CD4-positive, alpha-beta T cell treated with Interleukin-15 for 1 hour (primary cell): ENCODE measurements around the gene ROPN1.
"Not testable (repeated sequence)": the region's sequence is repeated elsewhere in the genome, so short reads cannot be mapped to it uniquely, and the experiment has no call there.

Experiments
- DNase-seq: peaks from one replicate; pipeline ENCODE4 v3.0.0-alpha.2; 2020

Gene ROPN1

DNA sequence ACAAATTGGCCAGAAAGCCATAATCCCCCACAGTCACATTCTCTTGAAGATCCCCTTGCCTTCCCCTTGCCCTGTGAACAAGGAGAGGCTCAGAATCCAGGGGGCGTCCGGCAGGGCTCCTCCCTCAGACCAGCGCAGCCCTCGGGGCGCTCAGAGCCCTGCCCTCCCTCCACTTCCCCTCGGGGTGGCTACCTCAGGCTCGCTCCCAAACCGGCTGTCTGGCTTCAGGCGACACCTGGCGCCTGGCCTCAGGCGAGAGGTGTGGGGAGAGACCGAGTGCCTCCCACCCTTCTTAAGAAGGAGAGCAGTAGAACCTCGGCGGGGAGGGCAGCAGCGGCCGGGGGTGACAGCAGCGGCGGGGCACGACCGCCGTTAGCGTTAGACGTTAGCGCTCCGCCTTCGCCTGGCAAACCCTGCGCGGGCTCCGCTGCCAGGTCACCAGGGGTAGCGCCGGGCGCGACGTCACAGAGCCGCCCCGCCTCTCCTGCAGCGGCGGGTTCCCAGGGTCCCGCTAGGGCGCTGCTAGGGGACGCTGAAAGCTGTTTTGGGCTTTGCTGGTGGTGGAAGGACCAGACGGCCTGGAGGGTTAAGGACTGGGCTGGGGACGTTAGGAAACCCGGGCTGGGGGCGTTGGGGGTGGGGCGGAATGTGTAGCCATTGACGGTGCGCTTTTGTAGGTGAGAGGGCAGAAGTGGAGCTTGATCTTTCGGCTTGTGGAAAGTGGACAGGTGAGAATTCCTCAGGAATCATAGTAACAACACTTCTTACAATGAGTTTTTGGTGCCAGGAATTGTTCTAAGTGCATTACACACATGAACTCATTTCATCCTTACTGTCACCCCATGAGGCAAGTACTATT, at the start of gene ROPN1:
ROPN1 (minus strand) TSS at position 395 of the 859 bp plus-strand sequence. CDS start 11,643 bp downstream, outside the sequence.
- DNase-seq, result not testable (repeated sequence)

DNA sequence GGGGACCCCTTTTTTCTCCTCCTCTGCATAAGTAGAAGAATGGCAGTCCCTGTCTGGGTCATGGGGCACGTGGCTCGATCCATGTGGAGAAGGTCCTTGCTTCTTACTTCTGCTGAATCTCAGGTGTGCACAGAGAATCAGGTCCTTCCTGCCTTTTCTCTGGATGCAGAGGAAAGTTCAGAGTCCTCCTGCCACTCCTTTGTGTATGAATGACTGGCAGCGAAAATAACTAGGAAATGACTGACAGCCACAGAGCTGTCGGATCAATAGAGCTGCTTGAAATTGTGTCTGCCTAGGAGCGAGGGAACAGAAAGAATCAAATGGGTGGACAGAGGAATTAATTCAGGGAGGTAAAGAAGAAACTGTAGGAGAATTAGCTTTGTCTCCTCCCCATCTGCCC, 49.6 kb upstream of the ROPN1 start:
- no peak for DNase-seq

DNA sequence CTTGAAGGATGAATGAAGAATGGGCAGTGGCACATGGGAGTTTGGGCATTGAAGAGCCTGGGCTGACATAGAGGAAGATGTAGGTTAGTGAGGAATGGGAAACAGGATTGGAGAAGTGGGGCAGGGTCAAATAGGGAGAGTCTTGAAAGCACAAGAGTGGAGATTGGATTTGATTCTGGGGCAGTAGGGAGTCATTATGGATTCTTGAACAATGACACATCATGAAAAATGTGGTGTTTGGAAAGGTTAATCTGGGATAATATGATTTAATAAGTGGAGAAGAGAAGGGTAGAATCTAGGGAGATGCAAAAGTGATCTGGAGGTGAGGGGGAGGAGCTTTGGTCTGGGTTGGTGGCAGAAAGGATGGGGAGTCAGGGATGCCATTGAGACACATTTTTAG, 45.4 kb upstream of the ROPN1 start:
- no peak for DNase-seq

DNA sequence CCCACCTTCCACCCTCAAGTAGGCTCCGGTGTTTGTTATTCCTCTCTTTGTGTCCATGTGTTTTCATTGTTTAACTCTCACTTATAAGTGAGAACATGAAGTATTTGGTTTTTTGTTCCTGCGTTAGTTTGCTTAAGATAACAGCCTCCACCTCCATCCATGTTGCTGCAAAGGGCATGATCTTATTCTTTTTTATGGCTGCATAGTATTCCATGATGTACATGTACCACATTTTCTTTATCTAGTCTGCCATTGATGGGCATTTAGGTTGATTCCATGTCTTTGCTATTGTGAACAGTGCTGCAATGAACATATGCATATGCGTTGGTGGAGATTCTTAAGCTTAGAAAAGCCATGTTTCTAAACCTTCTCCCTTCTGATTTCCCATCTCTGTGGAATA, 44.3 kb upstream of the ROPN1 start:
- DNase-seq, result not testable (repeated sequence)

- DNase-seq, result no peak
Observed at GRCh38 chr3:124035463-124036121, 43.7 kb upstream of the ROPN1 start.

DNA sequence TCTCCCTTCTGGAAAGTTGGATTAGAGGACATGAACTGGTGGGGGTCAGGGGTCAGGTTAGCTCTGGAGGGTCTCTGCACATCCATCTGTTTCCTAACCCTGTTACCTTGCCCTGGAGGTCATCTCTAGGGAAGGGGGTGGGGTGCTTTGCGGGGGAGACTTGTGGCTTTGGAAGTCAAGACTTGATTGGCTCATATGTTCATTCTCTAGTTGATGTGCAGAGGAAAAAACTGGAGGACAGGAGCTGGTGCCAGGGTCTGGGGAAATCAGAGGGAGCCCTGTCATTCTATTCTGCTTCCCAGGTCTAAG, 42.9 kb upstream of the ROPN1 start:
- no peak for DNase-seq

GRCh38 chr3:124034016-124034843, 42.3 kb upstream of the ROPN1 start:
- DNase-seq, result no peak

GRCh38 chr3:124033360-124034015, 41.6 kb upstream of the ROPN1 start, which contains the start of gene KALRN:
Gene KALRN (plus strand): TSS chr3:124033369.
- no peak for DNase-seq

GRCh38 chr3:124032881-124033359, 41.0 kb upstream of the ROPN1 start:
- DNase-seq, result peak; percentile 37

GRCh38 chr3:124032311-124032880, 40.5 kb upstream of the ROPN1 start:
- DNase-seq, result no peak

DNA sequence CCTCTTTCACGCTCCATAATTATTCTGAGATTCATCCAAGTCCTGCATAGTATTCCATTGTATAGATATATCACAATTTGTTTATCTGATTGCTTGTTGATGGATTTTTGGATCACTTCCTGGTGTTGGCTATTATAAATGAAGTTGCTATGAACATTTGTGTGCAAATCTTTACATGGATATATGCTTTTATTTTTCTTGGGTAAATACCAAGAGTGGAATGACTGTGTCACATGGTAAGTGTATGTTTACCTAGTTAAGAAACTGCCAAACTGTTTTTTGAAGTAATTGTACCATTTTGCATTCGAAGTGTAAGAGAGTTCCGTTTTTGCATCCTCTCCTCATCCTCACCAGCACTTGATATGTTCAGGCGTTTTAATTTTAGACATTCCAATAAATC, 34.6 kb upstream of the ROPN1 start:
- DNase-seq, result no peak

DNA sequence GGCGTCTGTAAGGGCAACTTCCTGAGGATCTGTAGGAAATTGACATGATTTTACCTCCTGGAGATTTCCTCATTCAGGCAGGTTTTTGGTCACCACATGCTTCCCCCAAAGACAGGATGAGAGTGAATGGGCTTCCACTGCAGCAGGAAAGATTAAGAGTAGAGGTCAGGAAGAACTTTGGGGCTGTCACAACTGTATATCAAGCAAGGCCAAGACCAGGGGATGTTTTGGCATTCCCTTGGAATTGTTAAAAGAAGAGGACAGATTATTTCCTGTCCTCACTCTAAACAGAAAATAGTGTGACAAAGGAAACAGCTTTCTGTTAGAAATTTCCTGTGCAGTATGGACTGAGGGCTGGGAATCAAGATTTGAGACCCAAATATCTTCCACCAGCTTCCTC, 31.6 kb upstream of the ROPN1 start:
- DNase-seq, result not testable (repeated sequence)

- DNase-seq, result no peak
Observed at GRCh38 chr3:124019291-124019690, 27.4 kb upstream of the ROPN1 start.

GRCh38 chr3:124017502-124017901, 25.6 kb upstream of the ROPN1 start:
- not testable (repeated sequence) for DNase-seq

DNA sequence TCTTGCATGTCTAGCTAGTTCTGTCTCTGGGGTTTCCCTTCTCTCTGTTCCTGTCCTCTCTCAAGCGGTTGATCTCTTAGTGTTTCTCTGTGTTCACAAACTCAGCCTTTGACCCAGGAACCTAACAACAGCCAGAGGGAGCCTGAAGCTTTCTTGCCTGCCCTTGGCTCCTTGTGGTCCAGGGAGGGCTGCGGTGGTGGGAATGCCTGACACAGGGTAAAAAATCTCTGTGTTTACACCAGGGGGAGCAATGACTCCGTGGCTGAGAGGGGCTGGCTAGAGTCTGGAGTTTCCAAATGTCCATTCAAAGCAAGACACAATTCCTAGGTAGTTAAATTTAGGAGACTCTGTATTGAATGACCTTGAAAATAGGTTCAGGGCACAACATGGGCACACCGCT, 24.6 kb upstream of the ROPN1 start:
- DNase-seq, result not testable (repeated sequence)

DNA sequence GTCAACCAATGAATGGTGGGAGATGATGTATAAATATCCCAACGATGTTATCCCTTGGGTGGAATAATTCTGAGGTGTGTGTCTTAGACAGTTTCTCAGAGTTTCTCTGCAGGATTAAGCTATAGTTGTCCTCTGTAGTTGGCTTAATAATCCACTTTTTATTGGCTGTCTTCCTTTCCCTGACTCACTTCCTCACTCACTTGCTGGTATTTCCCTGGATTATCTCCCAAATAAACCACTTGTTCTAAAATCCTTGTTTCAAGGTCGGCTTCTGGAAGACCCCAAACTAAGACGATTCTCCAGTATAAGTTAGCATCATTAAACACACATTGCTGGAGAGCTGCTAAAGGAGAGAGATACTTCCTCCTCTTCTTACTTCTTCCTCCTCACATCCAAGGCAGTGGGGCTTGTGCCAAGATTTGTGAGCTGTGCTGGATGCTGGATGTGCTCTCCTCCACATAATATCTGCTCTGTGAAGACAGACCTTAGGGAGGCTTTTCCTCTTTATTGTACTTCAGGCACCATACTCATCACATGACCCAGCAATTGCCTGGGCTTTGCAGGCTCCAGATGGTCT, 22.5 kb upstream of the ROPN1 start:
- no peak for DNase-seq

GRCh38 chr3:124008321-124008720, 16.4 kb upstream of the ROPN1 start:
- not testable (repeated sequence) for DNase-seq

DNA sequence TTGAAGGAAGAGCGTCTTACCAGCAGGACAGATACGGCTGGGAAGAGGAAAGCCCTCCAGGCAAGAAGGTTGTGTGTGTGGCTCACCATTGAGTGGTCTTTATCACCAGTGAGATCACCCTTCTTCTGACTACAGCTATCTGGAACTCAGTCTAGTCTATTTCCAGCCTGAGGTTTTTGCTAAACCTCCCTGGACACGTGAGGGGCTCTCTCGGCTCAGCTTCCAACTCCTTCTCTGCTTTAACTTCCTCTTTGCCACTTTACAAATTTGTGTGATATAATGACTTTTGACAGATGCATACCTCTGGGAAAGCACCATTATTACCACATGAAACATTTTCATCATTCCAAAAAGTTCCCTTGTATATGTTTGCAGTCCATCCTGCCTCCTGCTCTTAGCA, 15.3 kb upstream of the ROPN1 start:
- no peak for DNase-seq

GRCh38 chr3:124002405-124003079, 10.6 kb upstream of the ROPN1 start:
- DNase-seq, result not testable (repeated sequence)

DNA sequence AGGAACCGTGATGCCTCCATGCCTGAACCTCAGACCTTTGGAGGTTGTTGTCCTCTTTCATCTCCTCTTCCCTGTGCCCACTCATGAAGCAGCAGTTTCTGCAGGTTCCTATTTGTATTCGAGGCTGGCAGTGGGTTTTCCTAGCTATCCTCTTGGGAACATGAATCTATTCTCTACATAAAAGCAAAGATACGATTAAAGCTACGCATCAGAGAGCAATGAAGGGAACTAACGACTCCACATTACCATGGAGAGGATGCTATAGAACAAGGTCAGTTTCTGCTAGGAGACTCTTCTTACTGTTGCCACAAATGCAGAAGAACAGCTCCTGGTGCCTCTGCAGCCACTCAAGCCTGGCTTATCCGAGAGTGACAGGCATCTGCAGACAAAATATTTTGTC, 9.4 kb upstream of the ROPN1 start:
- not testable (repeated sequence) for DNase-seq

DNA sequence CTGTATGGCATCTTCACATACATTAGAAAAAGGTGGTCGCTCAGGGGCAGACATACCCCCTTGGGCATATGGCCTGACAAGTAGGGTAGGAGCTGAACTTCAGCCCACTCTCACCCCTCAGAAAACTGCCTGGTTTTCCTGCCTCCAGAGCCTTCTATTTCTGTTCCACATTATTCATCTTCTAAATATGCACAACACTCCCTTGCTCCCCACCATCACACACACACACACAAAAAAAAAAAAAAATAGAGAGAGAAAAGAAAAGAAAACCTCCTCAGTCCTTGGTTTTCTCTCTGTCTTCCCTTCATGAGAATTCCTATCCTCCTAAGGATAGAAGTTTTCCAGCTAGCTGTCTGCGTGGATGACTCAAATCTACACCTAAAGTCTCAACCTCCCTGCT, 5.6 kb upstream of the ROPN1 start:
- DNase-seq, result no peak
